GM19238 (cell line): ENCODE measurements around the gene CSAG1.
"Not testable (repeated sequence)": the region's sequence is repeated elsewhere in the genome, so short reads cannot be mapped to it uniquely, and the experiment has no call there.

Source experiments
- DNase-seq: peaks from one replicate; pipeline ENCODE4 v3.0.0; 2011; ENCODE audit warnings: low spot score; ENCODE audit not compliant: insufficient read length

The CSAG1 gene

GRCh38 chrX:152733261-152733975 lies at the start of gene CSAG1, which contains the start of gene MAGEA12:
Gene CSAG1 (minus strand): TSS chrX:152733721. CDS start chrX:152732460, 1,261 bp downstream.
Gene MAGEA12 (plus strand): TSS chrX:152733757. CDS start chrX:152736162, 2,405 bp downstream.
- DNase-seq, result no peak

- not testable (repeated sequence) for DNase-seq
Observed at GRCh38 chrX:152769549-152770289, 36.2 kb upstream of the CSAG1 start, which contains the start of gene MAGEA6. Gene MAGEA6 (minus strand): TSS chrX:152769689. CDS start chrX:152767650, 2,039 bp downstream.

- not testable (repeated sequence) for DNase-seq
Observed at GRCh38 chrX:152766562-152766961, 33.0 kb upstream of the CSAG1 start.

GRCh38 chrX:152761582-152761981 lies 28.1 kb upstream of the CSAG1 start:
- DNase-seq, result not testable (repeated sequence)

- not testable (repeated sequence) for DNase-seq
Observed at GRCh38 chrX:152759544-152759943, 26.0 kb upstream of the CSAG1 start.

GRCh38 chrX:152758918-152759317 lies 25.4 kb upstream of the CSAG1 start, which contains the start of gene CSAG3:
Gene CSAG3 (plus strand): TSS chrX:152759218.
- not testable (repeated sequence) for DNase-seq

GRCh38 chrX:152754871-152755270 lies 21.4 kb upstream of the CSAG1 start:
- not testable (repeated sequence) for DNase-seq

GRCh38 chrX:152753686-152754650 lies 20.4 kb upstream of the CSAG1 start, which contains the start of gene MAGEA2:
Gene MAGEA2 (minus strand): TSS chrX:152753842. CDS start chrX:152751363, 2,479 bp downstream.
- not testable (repeated sequence) for DNase-seq

- DNase-seq, result no peak
Observed at GRCh38 chrX:152738560-152738959, 5.0 kb upstream of the CSAG1 start.

- DNase-seq, result not testable (repeated sequence)
Observed at GRCh38 chrX:152736528-152736927, 3.0 kb upstream of the CSAG1 start.

GRCh38 chrX:152735860-152736511 lies 2.5 kb upstream of the CSAG1 start:
- DNase-seq, result no peak

- DNase-seq, result no peak
Observed at GRCh38 chrX:152735101-152735500, 1.6 kb upstream of the CSAG1 start.

- DNase-seq, result not testable (repeated sequence)
Observed at GRCh38 chrX:152734143-152734858, 780 bp upstream of the CSAG1 start.

GRCh38 chrX:152725409-152725808 lies 8.1 kb downstream of the CSAG1 start:
- no peak for DNase-seq

- DNase-seq, result not testable (repeated sequence)
Observed at GRCh38 chrX:152713815-152714787, 19.4 kb downstream of the CSAG1 start, which contains the start of gene MAGEA2B. Gene MAGEA2B (plus strand): TSS chrX:152714628. CDS start chrX:152717107, 2,479 bp downstream.

GRCh38 chrX:152713195-152713594 lies 20.3 kb downstream of the CSAG1 start:
- not testable (repeated sequence) for DNase-seq

GRCh38 chrX:152709173-152709572 lies 24.3 kb downstream of the CSAG1 start, which contains the start of gene CSAG2:
Gene CSAG2 (minus strand): TSS chrX:152709273. CDS start chrX:152709112, 161 bp downstream.
- not testable (repeated sequence) for DNase-seq

- DNase-seq, result not testable (repeated sequence)
Observed at GRCh38 chrX:152706500-152706899, 27.0 kb downstream of the CSAG1 start.
